ENCODE measurements around the gene NOX3. TPM values are rescaled to one million over a fixed set of nuclear protein-coding genes. Genes with fewer than 3 reads are reported as not detected.
"Not testable (repeated sequence)": the region's sequence is repeated elsewhere in the genome, so short reads cannot be mapped to it uniquely, and the experiment has no call there.

NOX3 gene
- total RNA-seq, 2 experiments from 2014 or later: not detected

DNA sequence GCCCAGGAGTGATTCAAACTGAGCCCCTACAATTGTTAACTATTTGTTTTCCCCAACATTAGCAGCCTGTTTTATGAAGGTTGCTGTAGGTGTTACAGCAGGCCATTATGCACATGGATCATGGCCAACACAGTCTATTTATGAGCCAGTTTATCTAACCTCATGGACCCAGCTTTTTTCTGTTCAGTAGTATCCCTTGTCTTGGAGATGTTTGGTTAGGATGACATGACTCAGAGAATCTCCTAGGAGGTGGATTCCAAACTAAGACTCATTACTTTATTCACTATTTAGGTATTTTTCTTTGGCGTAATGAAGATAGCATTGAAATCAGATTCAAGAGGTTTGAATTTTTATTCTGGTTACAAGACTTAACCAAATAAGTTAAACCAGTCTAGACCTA, 78.6 kb downstream of the NOX3 start:
- no peak overlapping the region for H3K27ac Mint-ChIP-seq
- POLR2A ChIA-PET: no interaction called here
- H3K36me3 Mint-ChIP-seq: no peaks in the 10 kb centered on the region
- peaks cover 7% of the 10 kb centered on the region for H3K9me3 Mint-ChIP-seq
- DNase-seq (no peak), ATAC-seq (ENCODE audit: low read depth) (no peak)
- H3K4me1 Mint-ChIP-seq: no peaks in the 10 kb centered on the region
- H3K27me3 Mint-ChIP-seq: no peaks in the 10 kb centered on the region
- no peak overlapping the region for H3K4me3 Mint-ChIP-seq

DNA sequence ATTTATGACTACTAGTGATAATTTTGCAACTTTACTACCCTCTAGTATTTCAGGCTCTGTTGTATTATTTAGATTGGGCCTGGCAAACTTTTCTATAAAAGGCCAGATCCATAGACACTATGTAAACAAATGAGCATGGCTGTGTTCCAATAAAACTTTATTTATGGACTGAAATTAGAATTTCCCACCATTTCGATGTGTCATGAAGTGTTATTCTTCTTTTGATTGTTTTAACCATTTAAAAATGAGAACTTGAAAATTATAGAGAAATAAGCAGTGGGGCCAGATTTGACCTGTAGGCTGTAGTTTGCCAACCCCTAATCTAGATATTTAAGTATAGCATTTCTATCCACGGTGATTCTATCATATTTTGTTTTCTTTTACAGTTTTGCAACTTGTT, 79.8 kb downstream of the NOX3 start:
- Mint-ChIP-seq H3K4me1 (no peaks in the 10 kb centered on the region), H3K27ac (no peak overlapping the region), H3K9me3 (peaks cover 7% of the 10 kb centered on the region), H3K27me3 (peaks cover 3% of the 10 kb centered on the region), H3K4me3 (no peak overlapping the region), H3K36me3 (no peaks in the 10 kb centered on the region)
- POLR2A ChIA-PET: no interaction called here
- DNase-seq: no peak
- ATAC-seq (ENCODE audit: low read depth): no peak

DNA sequence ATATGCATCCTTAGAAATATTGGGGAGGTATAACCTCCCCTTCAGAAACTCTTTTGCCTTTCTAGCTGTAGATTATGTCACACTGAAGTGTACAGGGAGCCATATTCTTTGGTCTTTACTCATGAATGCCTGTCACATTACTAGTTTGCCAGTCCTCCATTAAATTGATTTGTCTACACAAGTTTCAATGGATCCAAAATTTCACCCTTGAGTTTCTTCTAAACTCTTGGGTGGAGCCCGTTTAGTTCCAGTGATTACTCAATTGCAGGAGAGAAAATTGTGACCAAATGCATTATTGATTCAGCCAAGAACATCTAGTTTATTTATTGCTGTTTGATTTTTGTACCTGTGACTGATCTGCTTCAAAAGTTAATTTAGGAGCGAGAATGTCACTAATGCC, 81.0 kb downstream of the NOX3 start:
- no peak for ATAC-seq (ENCODE audit: low read depth)
- Mint-ChIP-seq H3K36me3 (no peaks in the 10 kb centered on the region), H3K4me1 (no peaks in the 10 kb centered on the region), H3K4me3 (no peak overlapping the region), H3K27ac (no peak overlapping the region), H3K27me3 (peaks cover 4% of the 10 kb centered on the region), H3K9me3 (peaks cover 7% of the 10 kb centered on the region)
- DNase-seq: no peak
- POLR2A ChIA-PET: no interaction called here

DNA sequence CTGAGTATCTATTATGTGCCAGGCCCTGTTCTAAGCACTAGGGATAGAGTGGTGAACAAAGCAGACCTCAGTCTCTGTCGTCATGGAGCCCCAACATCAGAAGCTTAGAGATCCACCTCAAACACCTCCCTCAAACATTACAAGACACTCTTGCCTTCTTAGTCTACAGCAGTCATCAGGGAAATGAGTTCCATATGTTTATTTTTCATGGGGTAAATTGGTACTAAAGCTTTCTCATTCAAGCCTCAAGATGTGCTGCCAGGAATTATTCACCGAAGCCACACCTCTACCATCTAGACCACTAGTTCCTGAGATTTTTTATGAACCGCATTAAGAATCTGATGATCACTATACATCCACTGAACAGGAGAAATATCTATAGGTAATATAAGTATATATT, 82.4 kb downstream of the NOX3 start:
- Mint-ChIP-seq H3K4me3 (no peak overlapping the region), H3K36me3 (no peaks in the 10 kb centered on the region), H3K4me1 (no peaks in the 10 kb centered on the region), H3K9me3 (peaks cover 7% of the 10 kb centered on the region), H3K27me3 (peaks cover 6% of the 10 kb centered on the region), H3K27ac (no peak overlapping the region)
- POLR2A ChIA-PET: interaction anchor here (0.5 kb wide), 1 partner anchor 161 kb away, joined by 3 read pairs; no protein-coding TSS in a partner anchor
- DNase-seq (no peak), ATAC-seq (ENCODE audit: low read depth) (no peak)

DNA sequence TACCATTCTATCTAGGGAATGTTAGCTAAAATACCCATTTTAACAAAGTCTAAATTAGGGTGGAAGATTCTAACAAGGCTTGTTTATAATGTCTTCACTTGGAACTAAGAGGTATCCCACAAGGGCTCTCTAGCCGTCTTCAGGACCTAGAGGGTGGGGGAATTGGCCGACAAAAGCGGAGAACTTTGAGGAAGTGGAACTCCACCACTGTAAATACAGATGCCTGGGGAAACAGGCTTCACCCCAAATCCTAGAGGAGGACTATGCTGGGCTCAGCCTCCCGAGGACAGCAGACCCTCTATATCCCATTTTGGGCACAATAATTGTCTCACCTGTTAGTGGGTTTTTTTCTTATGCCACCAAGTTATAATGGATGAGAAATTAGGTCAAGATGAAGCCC, 83.4 kb downstream of the NOX3 start:
- H3K4me1 Mint-ChIP-seq: no peaks in the 10 kb centered on the region
- DNase-seq: no peak
- no peak overlapping the region for H3K27ac Mint-ChIP-seq
- POLR2A ChIA-PET: no interaction called here
- no peaks in the 10 kb centered on the region for H3K36me3 Mint-ChIP-seq
- no peak for ATAC-seq (ENCODE audit: low read depth)
- H3K27me3 Mint-ChIP-seq: peaks cover 6% of the 10 kb centered on the region
- no peak overlapping the region for H3K4me3 Mint-ChIP-seq
- peaks cover 7% of the 10 kb centered on the region for H3K9me3 Mint-ChIP-seq

DNA sequence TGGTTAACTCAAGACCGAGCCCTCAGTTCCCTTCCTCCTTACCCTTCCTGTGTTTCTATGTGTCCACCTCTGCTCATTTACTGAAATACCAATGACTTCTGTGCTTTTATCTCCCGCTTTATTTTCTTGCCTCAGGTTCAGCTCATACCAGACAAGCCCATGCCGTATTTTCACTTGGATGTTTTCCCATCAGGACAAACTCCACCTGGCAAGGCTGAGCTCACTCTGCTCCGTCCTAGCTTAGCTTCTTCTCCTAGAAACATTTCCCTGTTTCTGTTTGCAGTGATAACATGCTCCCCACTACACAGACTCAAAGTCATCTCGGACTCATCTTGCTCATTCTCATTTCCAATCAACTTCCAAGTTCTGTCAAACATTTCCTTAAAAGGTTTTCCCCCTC, 84.4 kb downstream of the NOX3 start:
- ATAC-seq (ENCODE audit: low read depth) (no peak), DNase-seq (no peak)
- Mint-ChIP-seq H3K9me3 (peaks cover 1% of the 10 kb centered on the region), H3K4me3 (no peak overlapping the region), H3K27ac (no peak overlapping the region), H3K36me3 (peaks cover 2% of the 10 kb centered on the region), H3K4me1 (no peaks in the 10 kb centered on the region), H3K27me3 (peaks cover 6% of the 10 kb centered on the region)
- POLR2A ChIA-PET: no interaction called here

DNA sequence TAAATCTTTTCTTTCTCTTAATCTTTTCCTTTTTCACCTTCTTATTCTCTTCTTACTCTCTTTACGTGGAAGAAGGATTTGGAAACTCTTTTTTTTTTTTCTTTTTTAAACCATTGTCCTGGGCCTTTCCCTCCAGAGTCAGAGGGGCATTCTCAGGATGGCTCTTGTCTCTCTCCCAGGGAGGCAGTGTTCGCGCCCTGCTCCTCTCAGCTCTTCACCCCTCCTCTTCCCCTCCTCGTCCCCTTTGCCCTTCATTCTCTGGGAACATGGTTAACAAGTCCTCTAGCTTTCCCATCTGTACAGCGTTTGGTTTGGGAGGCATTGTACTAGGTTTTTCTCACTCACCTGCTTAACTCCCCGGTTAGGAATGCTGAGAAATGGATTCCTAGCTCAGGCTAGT, 89.3 kb downstream of the NOX3 start:
- no peak overlapping the region for H3K27ac Mint-ChIP-seq
- H3K4me1 Mint-ChIP-seq: peaks cover 7% of the 10 kb centered on the region
- peaks cover 4% of the 10 kb centered on the region for H3K27me3 Mint-ChIP-seq
- no peak for ATAC-seq (ENCODE audit: low read depth)
- no peak overlapping the region for H3K4me3 Mint-ChIP-seq
- H3K36me3 Mint-ChIP-seq: peaks cover 6% of the 10 kb centered on the region
- DNase-seq: no peak
- POLR2A ChIA-PET: no interaction called here
- peaks cover 2% of the 10 kb centered on the region for H3K9me3 Mint-ChIP-seq

DNA sequence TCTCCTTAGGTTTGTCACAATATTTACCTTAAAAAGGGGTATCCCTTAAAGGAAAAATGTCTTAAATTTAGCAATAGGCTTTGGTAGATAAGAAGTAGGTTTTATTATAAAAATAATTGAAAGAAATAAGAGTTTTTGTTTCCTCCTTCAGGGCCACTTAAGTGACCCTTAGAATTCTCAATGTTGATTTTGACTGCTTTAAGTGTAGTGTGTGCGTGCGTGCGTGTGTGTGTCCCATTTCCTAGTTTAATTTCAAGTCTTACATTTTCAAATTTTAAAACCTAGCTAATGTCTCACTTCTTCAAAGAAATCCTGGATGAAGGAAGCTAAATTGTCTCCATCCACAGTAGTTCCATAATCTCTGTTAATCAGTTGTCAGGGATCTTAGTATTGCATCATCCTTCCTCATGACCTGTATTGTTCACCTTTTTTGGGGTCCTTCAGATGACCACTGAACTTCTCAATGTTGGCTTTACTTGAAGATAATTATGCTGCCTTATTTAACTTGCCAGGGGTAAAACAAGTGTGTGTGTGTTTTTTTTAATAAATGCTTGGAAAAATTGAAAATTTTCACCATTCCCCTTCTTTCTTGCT, 90.7 kb downstream of the NOX3 start:
- no peak overlapping the region for H3K4me3 Mint-ChIP-seq
- H3K27ac Mint-ChIP-seq: no peak overlapping the region
- no peak for DNase-seq
- no peak for ATAC-seq (ENCODE audit: low read depth)
- H3K27me3 Mint-ChIP-seq: peaks cover 2% of the 10 kb centered on the region
- POLR2A ChIA-PET: no interaction called here
- peaks cover 7% of the 10 kb centered on the region for H3K4me1 Mint-ChIP-seq
- peaks cover 2% of the 10 kb centered on the region for H3K9me3 Mint-ChIP-seq
- peaks cover 6% of the 10 kb centered on the region for H3K36me3 Mint-ChIP-seq

DNA sequence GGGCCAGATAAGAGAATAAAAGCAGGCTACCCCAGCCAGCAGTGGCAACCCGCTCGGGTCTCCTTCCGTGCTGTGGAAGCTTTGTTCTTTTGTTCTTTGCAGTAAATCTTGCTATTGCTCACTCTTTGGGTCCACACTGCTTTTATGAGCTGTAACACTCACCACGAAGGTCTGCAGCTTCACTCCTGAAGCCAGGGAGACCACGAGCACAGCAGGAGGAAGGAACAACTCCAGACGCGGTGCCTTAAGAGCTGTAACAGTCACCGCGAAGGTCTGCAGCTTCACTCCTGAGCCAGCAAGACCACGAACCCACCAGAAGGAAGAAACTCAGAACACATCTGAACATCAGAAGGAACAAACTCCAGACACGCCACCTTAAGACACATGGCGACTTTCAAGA, 91.6 kb downstream of the NOX3 start:
- POLR2A ChIA-PET; H3K9me3 Mint-ChIP-seq; DNase-seq; ATAC-seq (ENCODE audit: low read depth); H3K4me1 Mint-ChIP-seq; H3K27me3 Mint-ChIP-seq; H3K27ac Mint-ChIP-seq; H3K4me3 Mint-ChIP-seq; H3K36me3 Mint-ChIP-seq: not testable (repeated sequence)

DNA sequence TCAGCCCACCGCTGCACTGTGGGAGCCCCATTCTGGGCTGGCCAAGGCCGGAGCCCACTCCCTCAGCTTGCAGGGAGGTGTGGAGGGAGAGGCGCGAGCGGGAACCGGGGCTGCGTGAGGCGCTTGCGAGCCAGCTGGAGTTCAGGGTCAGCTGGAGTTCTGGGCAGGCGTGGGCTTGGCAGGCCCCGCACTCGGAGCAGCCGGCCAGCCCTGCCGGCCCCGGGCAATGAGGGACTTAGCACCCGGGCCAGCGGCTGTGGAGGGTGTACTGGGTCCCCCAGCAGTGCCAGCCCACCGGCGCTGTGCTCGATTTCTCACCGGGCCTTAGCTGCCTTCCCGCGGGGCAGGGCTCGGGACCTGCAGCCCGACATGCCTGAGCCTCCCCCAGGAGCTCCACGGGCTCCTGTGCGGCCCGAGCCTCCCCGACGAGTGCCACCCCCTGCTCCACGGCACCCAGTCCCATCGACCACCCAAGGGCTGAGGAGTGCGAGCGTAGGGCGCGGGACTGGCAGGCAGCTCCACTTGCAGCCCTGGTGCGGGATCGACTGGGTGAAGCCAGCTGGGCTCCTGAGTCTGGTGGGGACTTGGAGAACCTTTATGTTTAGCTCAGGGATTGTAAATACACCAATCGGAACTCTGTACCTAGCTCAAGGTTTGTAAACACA, 92.5 kb downstream of the NOX3 start:
- H3K27ac Mint-ChIP-seq; POLR2A ChIA-PET; H3K9me3 Mint-ChIP-seq; H3K4me3 Mint-ChIP-seq; ATAC-seq (ENCODE audit: low read depth); H3K27me3 Mint-ChIP-seq; DNase-seq; H3K4me1 Mint-ChIP-seq; H3K36me3 Mint-ChIP-seq: not testable (repeated sequence)

DNA sequence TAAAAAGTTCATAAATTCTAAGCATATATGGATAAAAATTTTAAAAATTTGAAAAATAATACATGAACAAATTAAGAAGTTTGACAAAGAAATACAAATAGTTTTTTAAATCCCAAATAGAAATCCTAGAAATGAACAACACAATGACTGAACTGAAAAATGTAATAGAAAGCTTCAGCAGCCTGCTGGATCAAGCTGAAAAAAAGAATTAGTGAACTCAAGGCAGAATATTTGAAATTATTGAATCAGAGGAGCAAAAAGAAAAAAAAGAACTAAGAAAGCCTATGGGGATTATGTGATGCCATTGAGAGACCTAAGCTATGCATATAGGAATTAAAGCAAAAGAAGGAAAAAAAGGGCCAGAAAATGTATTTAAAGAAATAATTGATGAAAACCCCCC, 101.5 kb downstream of the NOX3 start:
- Mint-ChIP-seq H3K4me1 (no peaks in the 10 kb centered on the region), H3K27ac (no peak overlapping the region), H3K4me3 (no peak overlapping the region), H3K27me3 (peaks cover 9% of the 10 kb centered on the region), H3K36me3 (peaks cover 6% of the 10 kb centered on the region), H3K9me3 (peaks cover 23% of the 10 kb centered on the region)
- POLR2A ChIA-PET: no interaction called here
- no peak for ATAC-seq (ENCODE audit: low read depth)
- no peak for DNase-seq

DNA sequence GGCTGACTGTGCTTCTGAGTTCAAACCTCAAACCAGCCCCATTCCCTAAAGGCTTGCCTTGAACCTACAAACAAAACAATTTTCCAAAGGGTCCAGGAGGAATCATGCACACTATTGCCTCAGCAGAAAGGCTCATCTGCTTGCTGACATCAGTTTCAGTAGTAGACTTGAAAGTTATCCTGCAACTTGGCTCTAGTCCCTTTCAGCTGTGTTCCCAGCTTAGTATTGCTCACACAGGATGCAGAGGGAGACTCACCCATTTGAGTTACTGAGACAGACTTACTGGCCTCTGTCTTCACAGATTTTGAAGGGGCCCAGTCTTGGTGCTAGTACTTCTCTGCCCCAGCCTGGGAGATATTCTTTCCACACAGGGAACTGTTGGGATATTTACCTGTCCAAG, 102.8 kb downstream of the NOX3 start:
- Mint-ChIP-seq H3K36me3 (peaks cover 9% of the 10 kb centered on the region), H3K27me3 (peaks cover 3% of the 10 kb centered on the region), H3K4me1 (no peaks in the 10 kb centered on the region), H3K4me3 (no peak overlapping the region), H3K27ac (no peak overlapping the region), H3K9me3 (peaks cover 23% of the 10 kb centered on the region)
- POLR2A ChIA-PET: no interaction called here
- ATAC-seq (ENCODE audit: low read depth) (no peak), DNase-seq (no peak)

DNA sequence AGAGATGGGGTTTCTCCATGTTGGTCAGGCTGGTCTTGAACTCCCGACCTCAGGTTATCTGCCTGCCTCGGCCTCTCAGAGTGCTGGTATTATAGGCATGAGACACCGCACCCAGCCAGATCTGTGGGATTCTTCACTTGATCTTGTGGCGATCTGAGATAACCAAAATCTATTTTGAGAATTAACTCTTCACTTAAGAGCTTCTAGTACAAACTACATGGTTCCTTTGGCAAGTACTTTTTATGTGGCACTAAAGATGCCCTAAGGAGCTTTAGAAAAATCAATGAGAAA, 103.6 kb downstream of the NOX3 start:
- H3K36me3 Mint-ChIP-seq: peaks cover 17% of the 10 kb centered on the region
- peaks cover 27% of the 10 kb centered on the region for H3K9me3 Mint-ChIP-seq
- H3K4me1 Mint-ChIP-seq: no peaks in the 10 kb centered on the region
- H3K4me3 Mint-ChIP-seq: no peak overlapping the region
- POLR2A ChIA-PET: no interaction called here
- ATAC-seq (ENCODE audit: low read depth) (no peak), DNase-seq (no peak)
- peaks cover 3% of the 10 kb centered on the region for H3K27me3 Mint-ChIP-seq
- H3K27ac Mint-ChIP-seq: no peak overlapping the region

DNA sequence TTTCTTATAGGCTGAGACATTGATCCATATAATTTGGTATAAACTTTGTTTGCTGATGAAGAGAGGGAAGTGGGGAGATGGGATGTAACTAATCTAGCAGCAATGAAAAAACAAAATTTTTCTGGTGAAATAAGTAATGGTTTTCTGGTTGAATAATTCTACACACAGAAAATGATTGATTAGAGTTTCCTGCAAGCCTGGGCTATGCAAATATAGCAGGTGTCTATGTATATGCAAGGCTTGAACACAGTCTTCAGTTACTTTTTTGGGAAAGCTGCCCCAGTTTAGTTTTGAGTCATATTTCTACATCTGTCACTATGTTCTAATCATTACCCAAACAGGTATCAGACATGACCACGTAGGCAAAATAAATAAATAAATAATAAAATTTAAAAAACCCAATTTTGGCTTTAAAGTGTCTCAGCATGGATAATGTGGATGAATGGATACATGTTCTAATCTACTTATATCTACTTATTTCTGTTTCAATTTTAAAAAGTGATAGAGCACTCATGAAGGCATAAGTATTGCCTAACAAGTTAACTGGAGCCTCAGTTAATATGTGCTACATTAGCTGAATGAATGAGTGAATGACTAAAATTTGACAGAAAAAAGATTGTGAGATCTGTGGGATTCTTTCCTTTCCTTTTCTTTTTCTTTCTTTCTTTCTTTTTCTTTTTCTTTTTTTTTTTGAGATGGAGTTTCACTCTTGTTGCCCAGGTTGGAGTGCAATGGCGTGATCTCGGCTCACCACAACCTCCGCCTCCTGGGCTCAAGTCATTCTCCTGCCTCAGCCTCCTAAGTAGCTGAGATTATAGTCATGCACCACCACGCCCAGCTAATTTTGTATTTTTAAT, 104.1 kb downstream of the NOX3 start:
- H3K27ac Mint-ChIP-seq: no peak overlapping the region

More for the DNA sequence above, 104.1 kb downstream of the NOX3 start:
- Mint-ChIP-seq H3K4me3 (no peak overlapping the region), H3K36me3 (peaks cover 21% of the 10 kb centered on the region), H3K9me3 (peaks cover 29% of the 10 kb centered on the region), H3K27me3 (peaks cover 3% of the 10 kb centered on the region), H3K4me1 (no peaks in the 10 kb centered on the region)
- DNase-seq: no peak
- POLR2A ChIA-PET: no interaction called here
- ATAC-seq (ENCODE audit: low read depth): no peak

Measured in activated naive CD8-positive, alpha-beta T cell treated with anti-CD3 and anti-CD28 coated beads, Interleukin-2, amount 10 ng/mL, durations not matched to agents 7 days and 5 days (primary cell).